ENCODE data around the gene LRMDA. TPM values are rescaled to one million over a fixed set of nuclear protein-coding genes. Genes with fewer than 3 reads are reported as not detected.

LRMDA gene
- total and polyA plus RNA-seq, 10 of the 15 experiments (the other 5 are each of a cell fraction or from before 2014, with no cell fraction given): 0.07 to 0.54 (median 0.29) TPM; not detected in 4

GRCh38 chr10:76209135-76209534, 777.7 kb downstream of the LRMDA start (continued):
- TF ChIP-seq NKRF (conservative IDR thresholded peaks at IDR 0.05) (no peak), ZBTB11 (CRISPR knock-in tag; IDR thresholded peaks at IDR 0.05) (no peak), HDAC6 (IDR thresholded peaks at IDR 0.05; ENCODE audit: unreplicated experiment) (no peak), USF2 (IDR thresholded peaks at IDR 0.05; ENCODE audit: borderline replicate concordance, low read depth, low read length) (no peak), E2F4 (IDR thresholded peaks at IDR 0.05; ENCODE audit: low read depth, low read length) (no peak), EZH2 (IDR thresholded peaks at IDR 0.05; ENCODE audit: borderline replicate concordance, control insufficient read depth, low read depth, low read length) (no peak), MEF2A (IDR thresholded peaks at IDR 0.05; ENCODE audit: insufficient read depth, low read depth, low read length) (no peak), CEBPB (IDR thresholded peaks at IDR 0.05; ENCODE audit: borderline replicate concordance in 1 of 2, low read depth in 2 of 2, low read length in 2 of 2) (no peak), ASH2L (IDR thresholded peaks at IDR 0.05; ENCODE audit: borderline replicate concordance, low read depth) (no peak), RCOR1 (conservative IDR thresholded peaks at IDR 0.05; ENCODE audit: low read depth, low read length) (no peak), ZNF24 (IDR thresholded peaks at IDR 0.05) (no peak), JUND (IDR thresholded peaks at IDR 0.05; ENCODE audit: low read depth, low read length) (no peak)

All from GM12878 (cell line).